Activated naive CD4-positive, alpha-beta T cell treated with anti-CD3 and anti-CD28 coated beads, Interleukin-2, amount 50 U/mL, for 24 hours (primary cell): ENCODE data around the gene FBXO10.
"Not testable (repeated sequence)": the region's sequence is repeated elsewhere in the genome, so short reads cannot be mapped to it uniquely, and the experiment has no call there.

Experiments
- H3K27ac Mint-ChIP-seq: one replicate; pipeline ENCODE4 v1.8.0; 2021; ENCODE audit warnings: mild to moderate bottlenecking, mixed read lengths
- H3K27me3 Mint-ChIP-seq: one replicate; pipeline ENCODE4 v1.8.0; 2021; ENCODE audit warnings: mixed read lengths
- H3K36me3 Mint-ChIP-seq: one replicate; pipeline ENCODE4 v1.8.0; 2021; ENCODE audit warnings: mixed read lengths
- H3K4me1 Mint-ChIP-seq: one replicate; pipeline ENCODE4 v1.8.0; 2021; ENCODE audit warnings: mixed read lengths
- H3K4me3 Mint-ChIP-seq: one replicate; pipeline ENCODE4 v1.8.0; 2021; ENCODE audit warnings: mild to moderate bottlenecking, mixed read lengths
- H3K9me3 Mint-ChIP-seq: one replicate; pipeline ENCODE4 v1.8.0; 2021; ENCODE audit warnings: mixed read lengths

Gene FBXO10

GRCh38 chr9:37515620-37516258 lies 60.4 kb downstream of the FBXO10 start:
- no peaks in the 10 kb centered on the region for H3K9me3 Mint-ChIP-seq
- peak overlapping the region; percentile 17 for H3K27ac Mint-ChIP-seq
- H3K4me1 Mint-ChIP-seq: no peaks in the 10 kb centered on the region
- H3K36me3 Mint-ChIP-seq: peaks cover 8% of the 10 kb centered on the region
- no peaks in the 10 kb centered on the region for H3K27me3 Mint-ChIP-seq
- H3K4me3 Mint-ChIP-seq: no peak overlapping the region

GRCh38 chr9:37514999-37515398 lies 61.2 kb downstream of the FBXO10 start:
- Mint-ChIP-seq H3K36me3 (peaks cover 6% of the 10 kb centered on the region), H3K27me3 (no peaks in the 10 kb centered on the region), H3K4me3 (no peak overlapping the region), H3K27ac (peak overlapping the region; percentile 23), H3K9me3 (no peaks in the 10 kb centered on the region), H3K4me1 (no peaks in the 10 kb centered on the region)

GRCh38 chr9:37514415-37514814 lies 61.8 kb downstream of the FBXO10 start:
- H3K27me3 Mint-ChIP-seq, H3K4me1 Mint-ChIP-seq, H3K4me3 Mint-ChIP-seq, H3K27ac Mint-ChIP-seq, H3K9me3 Mint-ChIP-seq, H3K36me3 Mint-ChIP-seq: not testable (repeated sequence)

GRCh38 chr9:37512437-37512836 lies 63.7 kb downstream of the FBXO10 start:
- Mint-ChIP-seq H3K27ac (no peak overlapping the region), H3K27me3 (no peaks in the 10 kb centered on the region), H3K36me3 (peaks cover 3% of the 10 kb centered on the region), H3K4me1 (no peaks in the 10 kb centered on the region), H3K4me3 (no peak overlapping the region), H3K9me3 (no peaks in the 10 kb centered on the region)

- no peaks in the 10 kb centered on the region for H3K27me3 Mint-ChIP-seq
- peaks cover 3% of the 10 kb centered on the region for H3K36me3 Mint-ChIP-seq
- H3K27ac Mint-ChIP-seq: no peak overlapping the region
- peaks cover 5% of the 10 kb centered on the region for H3K4me1 Mint-ChIP-seq
- H3K9me3 Mint-ChIP-seq: no peaks in the 10 kb centered on the region
- H3K4me3 Mint-ChIP-seq: no peak overlapping the region
Observed at GRCh38 chr9:37511016-37512010, 64.9 kb downstream of the FBXO10 start.

GRCh38 chr9:37510053-37510452 lies 66.1 kb downstream of the FBXO10 start:
- not testable (repeated sequence) for H3K27me3 Mint-ChIP-seq, H3K4me1 Mint-ChIP-seq, H3K27ac Mint-ChIP-seq, H3K4me3 Mint-ChIP-seq, H3K36me3 Mint-ChIP-seq, H3K9me3 Mint-ChIP-seq

- H3K4me3 Mint-ChIP-seq: no peak overlapping the region
- no peak overlapping the region for H3K27ac Mint-ChIP-seq
- H3K4me1 Mint-ChIP-seq: peaks cover 8% of the 10 kb centered on the region
- H3K36me3 Mint-ChIP-seq: peaks cover 3% of the 10 kb centered on the region
- no peaks in the 10 kb centered on the region for H3K27me3 Mint-ChIP-seq
- H3K9me3 Mint-ChIP-seq: no peaks in the 10 kb centered on the region
Observed at GRCh38 chr9:37509536-37509935, 66.6 kb downstream of the FBXO10 start.

GRCh38 chr9:37508834-37509206 lies 67.4 kb downstream of the FBXO10 start:
- peaks cover 9% of the 10 kb centered on the region for H3K4me1 Mint-ChIP-seq
- no peak overlapping the region for H3K4me3 Mint-ChIP-seq
- H3K27ac Mint-ChIP-seq: no peak overlapping the region
- no peaks in the 10 kb centered on the region for H3K27me3 Mint-ChIP-seq
- H3K36me3 Mint-ChIP-seq: no peaks in the 10 kb centered on the region
- H3K9me3 Mint-ChIP-seq: no peaks in the 10 kb centered on the region

- H3K36me3 Mint-ChIP-seq: peaks cover 2% of the 10 kb centered on the region
- H3K27me3 Mint-ChIP-seq: no peaks in the 10 kb centered on the region
- H3K4me3 Mint-ChIP-seq: no peak overlapping the region
- H3K27ac Mint-ChIP-seq: peak overlapping the region; percentile 17
- peaks cover 14% of the 10 kb centered on the region for H3K4me1 Mint-ChIP-seq
- no peaks in the 10 kb centered on the region for H3K9me3 Mint-ChIP-seq
Observed at GRCh38 chr9:37508135-37508833, 67.9 kb downstream of the FBXO10 start.

- Mint-ChIP-seq H3K9me3 (no peaks in the 10 kb centered on the region), H3K36me3 (peaks cover 4% of the 10 kb centered on the region), H3K27ac (peak overlapping the region; percentile 17), H3K4me3 (no peak overlapping the region), H3K4me1 (peaks cover 18% of the 10 kb centered on the region), H3K27me3 (no peaks in the 10 kb centered on the region)
Observed at GRCh38 chr9:37507566-37508134, 68.5 kb downstream of the FBXO10 start.

GRCh38 chr9:37504605-37505004 lies 71.6 kb downstream of the FBXO10 start:
- H3K27me3 Mint-ChIP-seq: no peaks in the 10 kb centered on the region
- H3K4me3 Mint-ChIP-seq: no peak overlapping the region
- H3K27ac Mint-ChIP-seq: no peak overlapping the region

GRCh38 chr9:37503736-37504135 lies 72.4 kb downstream of the FBXO10 start:
- peaks cover 18% of the 10 kb centered on the region for H3K4me1 Mint-ChIP-seq
- H3K27ac Mint-ChIP-seq: peak overlapping the region; percentile 43
- no peaks in the 10 kb centered on the region for H3K27me3 Mint-ChIP-seq
- peak overlapping the region; percentile 3 for H3K4me3 Mint-ChIP-seq
- no peaks in the 10 kb centered on the region for H3K9me3 Mint-ChIP-seq
- H3K36me3 Mint-ChIP-seq: peaks cover 11% of the 10 kb centered on the region

More at GRCh38 chr9:37504605-37505004, 71.6 kb downstream of the FBXO10 start:
- Mint-ChIP-seq H3K9me3 (no peaks in the 10 kb centered on the region), H3K36me3 (peaks cover 10% of the 10 kb centered on the region), H3K4me1 (peaks cover 18% of the 10 kb centered on the region)

GRCh38 chr9:37501957-37502596 lies 74.1 kb downstream of the FBXO10 start:
- Mint-ChIP-seq H3K9me3 (no peaks in the 10 kb centered on the region), H3K4me1 (peaks cover 18% of the 10 kb centered on the region), H3K36me3 (peaks cover 15% of the 10 kb centered on the region), H3K27me3 (no peaks in the 10 kb centered on the region), H3K27ac (peak overlapping the region; percentile 59), H3K4me3 (no peak overlapping the region)

GRCh38 chr9:37499297-37499696 lies 76.9 kb downstream of the FBXO10 start:
- Mint-ChIP-seq H3K4me3 (no peak overlapping the region), H3K4me1 (peaks cover 10% of the 10 kb centered on the region), H3K36me3 (peaks cover 22% of the 10 kb centered on the region), H3K9me3 (no peaks in the 10 kb centered on the region), H3K27me3 (no peaks in the 10 kb centered on the region), H3K27ac (no peak overlapping the region)

- Mint-ChIP-seq H3K27ac (no peak overlapping the region), H3K27me3 (no peaks in the 10 kb centered on the region), H3K9me3 (no peaks in the 10 kb centered on the region)
Observed at GRCh38 chr9:37498457-37498856, 77.7 kb downstream of the FBXO10 start.

More at GRCh38 chr9:37498457-37498856, 77.7 kb downstream of the FBXO10 start:
- Mint-ChIP-seq H3K36me3 (peaks cover 21% of the 10 kb centered on the region), H3K4me3 (no peak overlapping the region), H3K4me1 (peaks cover 6% of the 10 kb centered on the region)
